ENCODE data around the gene STMN3.

STMN3 gene

GRCh38 chr20:63653041-63653973, at the start of gene STMN3:
STMN3 (minus strand) TSS chr20:63653424; CDS start chr20:63653345, 79 bp downstream.
- H3K9ac ChIP-seq (ENCODE audit: low read depth, low read length), result peak within 1 kb of the TSS; percentile 71
- H3K9me3 ChIP-seq (ENCODE audit: control insufficient read depth, insufficient read depth, low read length), result no peaks in the 10 kb centered on the region
- H3K36me3 ChIP-seq (ENCODE audit: insufficient read depth, low read length), result no peaks in the 10 kb centered on the region
- peaks cover 9% of the 10 kb centered on the region for H3K4me1 ChIP-seq (ENCODE audit: insufficient read depth, low read length)

- Histone ChIP-seq H3K4me1 (ENCODE audit: insufficient read depth, low read length) (peaks cover 19% of the 10 kb centered on the region; the same call in 1 of the 2 replicates), H3K9ac (ENCODE audit: low read depth, low read length) (no peak overlapping the region), H3K36me3 (ENCODE audit: insufficient read depth, low read length) (peaks cover 7% of the 10 kb centered on the region; the same call in 1 of the 2 replicates), H3K9me3 (ENCODE audit: control insufficient read depth, insufficient read depth, low read length) (no peaks in the 10 kb centered on the region)
Observed at GRCh38 chr20:63702036-63702665, 48.9 kb upstream of the STMN3 start.

GRCh38 chr20:63701329-63702035, 48.3 kb upstream of the STMN3 start:
- H3K4me1 ChIP-seq (ENCODE audit: insufficient read depth, low read length), result peaks cover 17% of the 10 kb centered on the region; the same call in 1 of the 2 replicates
- no peaks in the 10 kb centered on the region for H3K9me3 ChIP-seq (ENCODE audit: control insufficient read depth, insufficient read depth, low read length)
- no peak overlapping the region for H3K9ac ChIP-seq (ENCODE audit: low read depth, low read length)
- peaks cover 7% of the 10 kb centered on the region; the same call in 1 of the 2 replicates for H3K36me3 ChIP-seq (ENCODE audit: insufficient read depth, low read length)

GRCh38 chr20:63701051-63701328, 47.8 kb upstream of the STMN3 start:
- H3K9ac ChIP-seq (ENCODE audit: low read depth, low read length), result no peak overlapping the region
- H3K9me3 ChIP-seq (ENCODE audit: control insufficient read depth, insufficient read depth, low read length), result no peaks in the 10 kb centered on the region
- peaks cover 18% of the 10 kb centered on the region; the same call in 1 of the 2 replicates for H3K4me1 ChIP-seq (ENCODE audit: insufficient read depth, low read length)
- H3K36me3 ChIP-seq (ENCODE audit: insufficient read depth, low read length), result peaks cover 7% of the 10 kb centered on the region; the same call in 1 of the 2 replicates

- Histone ChIP-seq H3K4me1 (ENCODE audit: insufficient read depth, low read length) (peaks cover 20% of the 10 kb centered on the region; the same call in 1 of the 2 replicates), H3K36me3 (ENCODE audit: insufficient read depth, low read length) (peaks cover 1% of the 10 kb centered on the region; the same call in 1 of the 2 replicates), H3K9me3 (ENCODE audit: control insufficient read depth, insufficient read depth, low read length) (no peaks in the 10 kb centered on the region), H3K9ac (ENCODE audit: low read depth, low read length) (no peak overlapping the region)
Observed at GRCh38 chr20:63700199-63701050, 47.2 kb upstream of the STMN3 start.

GRCh38 chr20:63699466-63700198, 46.4 kb upstream of the STMN3 start:
- H3K9ac ChIP-seq (ENCODE audit: low read depth, low read length), result no peak overlapping the region
- no peaks in the 10 kb centered on the region for H3K36me3 ChIP-seq (ENCODE audit: insufficient read depth, low read length)
- peaks cover 20% of the 10 kb centered on the region; the same call in 1 of the 2 replicates for H3K4me1 ChIP-seq (ENCODE audit: insufficient read depth, low read length)
- H3K9me3 ChIP-seq (ENCODE audit: control insufficient read depth, insufficient read depth, low read length), result no peaks in the 10 kb centered on the region

GRCh38 chr20:63698739-63699465, 45.7 kb upstream of the STMN3 start:
- no peaks in the 10 kb centered on the region for H3K9me3 ChIP-seq (ENCODE audit: control insufficient read depth, insufficient read depth, low read length)
- H3K36me3 ChIP-seq (ENCODE audit: insufficient read depth, low read length), result peaks cover under 1% of the 10 kb centered on the region; the same call in 1 of the 2 replicates
- H3K4me1 ChIP-seq (ENCODE audit: insufficient read depth, low read length), result peaks cover 20% of the 10 kb centered on the region; the same call in 1 of the 2 replicates
- no peak overlapping the region for H3K9ac ChIP-seq (ENCODE audit: low read depth, low read length)

GRCh38 chr20:63697868-63698545, 44.8 kb upstream of the STMN3 start:
- Histone ChIP-seq H3K9ac (ENCODE audit: low read depth, low read length) (peak overlapping the region; percentile 13; the same call in 1 of the 2 replicates), H3K4me1 (ENCODE audit: insufficient read depth, low read length) (peaks cover 20% of the 10 kb centered on the region; the same call in 1 of the 2 replicates), H3K9me3 (ENCODE audit: control insufficient read depth, insufficient read depth, low read length) (no peaks in the 10 kb centered on the region), H3K36me3 (ENCODE audit: insufficient read depth, low read length) (peaks cover 2% of the 10 kb centered on the region; the same call in 1 of the 2 replicates)

- Histone ChIP-seq H3K4me1 (ENCODE audit: insufficient read depth, low read length) (peaks cover 20% of the 10 kb centered on the region; the same call in 1 of the 2 replicates), H3K36me3 (ENCODE audit: insufficient read depth, low read length) (peaks cover 2% of the 10 kb centered on the region; the same call in 1 of the 2 replicates), H3K9me3 (ENCODE audit: control insufficient read depth, insufficient read depth, low read length) (no peaks in the 10 kb centered on the region), H3K9ac (ENCODE audit: low read depth, low read length) (peak overlapping the region; percentile 65; the same call in 1 of the 2 replicates)
Observed at GRCh38 chr20:63697357-63697867, 44.2 kb upstream of the STMN3 start.

- Histone ChIP-seq H3K9me3 (ENCODE audit: control insufficient read depth, insufficient read depth, low read length) (no peaks in the 10 kb centered on the region), H3K4me1 (ENCODE audit: insufficient read depth, low read length) (peaks cover 20% of the 10 kb centered on the region; the same call in 1 of the 2 replicates), H3K9ac (ENCODE audit: low read depth, low read length) (peak within 1 kb of the TSS; percentile 65), H3K36me3 (ENCODE audit: insufficient read depth, low read length) (peaks cover 2% of the 10 kb centered on the region; the same call in 1 of the 2 replicates)
Observed at GRCh38 chr20:63696628-63697356, 43.6 kb upstream of the STMN3 start, which contains the start of gene TNFRSF6B. TNFRSF6B (plus strand) TSS chr20:63696652; CDS start chr20:63696768, 116 bp downstream.

- peak overlapping the region; percentile 65; the same call in 1 of the 2 replicates for H3K9ac ChIP-seq (ENCODE audit: low read depth, low read length)
- peaks cover 20% of the 10 kb centered on the region; the same call in 1 of the 2 replicates for H3K4me1 ChIP-seq (ENCODE audit: insufficient read depth, low read length)
- H3K36me3 ChIP-seq (ENCODE audit: insufficient read depth, low read length), result peaks cover 2% of the 10 kb centered on the region; the same call in 1 of the 2 replicates
- H3K9me3 ChIP-seq (ENCODE audit: control insufficient read depth, insufficient read depth, low read length), result no peaks in the 10 kb centered on the region
Observed at GRCh38 chr20:63696306-63696627, 43.0 kb upstream of the STMN3 start.

All from ES-I3 (cell line).